ENCODE data around the gene OCEL1.
A peak's percentile ranks its signal among the peaks of the same experiment; 100 is the strongest.

Gene OCEL1

DNA sequence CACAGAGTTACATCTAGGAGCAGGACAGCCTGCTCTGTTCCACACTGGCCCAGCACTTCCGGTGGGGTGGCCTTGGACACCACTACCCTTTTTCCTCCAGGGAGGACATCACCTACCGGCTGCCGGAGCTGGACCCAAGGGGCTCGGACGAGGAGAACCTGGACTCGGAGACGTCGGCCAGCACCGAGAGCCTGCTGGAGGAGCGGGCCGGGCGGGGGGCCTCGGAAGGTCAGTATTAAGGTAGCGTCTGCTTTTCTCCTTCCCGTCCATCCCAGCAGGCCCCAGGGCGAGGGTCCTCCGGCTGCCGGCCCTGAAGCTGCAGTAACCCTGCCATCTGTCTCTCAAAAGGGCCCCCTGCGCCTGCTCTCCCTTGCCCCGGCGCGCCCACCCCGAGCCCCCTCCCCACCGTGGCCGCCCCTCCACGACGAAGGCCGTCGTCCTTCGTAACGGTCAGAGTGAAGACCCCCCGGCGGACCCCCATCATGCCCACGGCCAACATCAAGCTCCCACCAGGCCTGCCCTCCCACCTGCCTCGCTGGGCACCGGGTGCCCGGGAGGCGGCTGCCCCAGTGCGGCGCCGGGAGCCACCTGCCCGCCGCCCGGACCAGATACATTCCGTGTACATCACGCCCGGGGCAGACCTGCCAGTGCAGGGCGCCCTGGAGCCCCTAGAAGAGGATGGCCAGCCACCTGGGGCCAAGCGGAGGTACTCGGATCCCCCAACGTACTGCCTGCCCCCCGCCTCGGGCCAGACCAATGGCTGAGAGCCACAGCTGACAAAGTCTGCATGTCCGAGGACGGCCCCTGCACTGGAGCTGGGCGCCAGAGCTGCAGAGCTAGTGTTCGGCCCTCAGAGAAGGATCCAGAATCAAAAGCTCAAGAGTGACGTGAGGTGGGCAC, 14.2 kb upstream of the OCEL1 start:
- no peak for DNase-seq

DNA sequence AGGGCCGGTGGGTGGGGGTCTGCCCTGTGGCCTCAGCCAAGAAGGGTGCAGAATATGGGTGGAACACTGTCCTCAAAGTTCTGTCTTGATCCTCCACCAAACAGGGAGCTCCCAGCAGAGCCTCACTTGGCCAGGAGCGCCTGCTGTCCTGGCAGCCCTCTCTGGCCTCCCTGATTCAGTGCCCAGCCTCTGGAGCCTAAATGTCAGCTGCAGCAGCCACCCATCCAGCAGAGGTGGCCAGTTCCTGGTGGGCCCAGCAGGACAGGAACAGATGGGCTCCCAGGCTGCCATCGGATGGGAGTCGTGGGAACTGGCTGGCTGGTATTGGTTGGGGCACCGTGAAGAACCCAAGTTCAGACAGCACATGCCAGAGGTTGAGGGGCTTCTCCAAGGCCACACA, 12.7 kb upstream of the OCEL1 start:
- DNase-seq: no peak

DNA sequence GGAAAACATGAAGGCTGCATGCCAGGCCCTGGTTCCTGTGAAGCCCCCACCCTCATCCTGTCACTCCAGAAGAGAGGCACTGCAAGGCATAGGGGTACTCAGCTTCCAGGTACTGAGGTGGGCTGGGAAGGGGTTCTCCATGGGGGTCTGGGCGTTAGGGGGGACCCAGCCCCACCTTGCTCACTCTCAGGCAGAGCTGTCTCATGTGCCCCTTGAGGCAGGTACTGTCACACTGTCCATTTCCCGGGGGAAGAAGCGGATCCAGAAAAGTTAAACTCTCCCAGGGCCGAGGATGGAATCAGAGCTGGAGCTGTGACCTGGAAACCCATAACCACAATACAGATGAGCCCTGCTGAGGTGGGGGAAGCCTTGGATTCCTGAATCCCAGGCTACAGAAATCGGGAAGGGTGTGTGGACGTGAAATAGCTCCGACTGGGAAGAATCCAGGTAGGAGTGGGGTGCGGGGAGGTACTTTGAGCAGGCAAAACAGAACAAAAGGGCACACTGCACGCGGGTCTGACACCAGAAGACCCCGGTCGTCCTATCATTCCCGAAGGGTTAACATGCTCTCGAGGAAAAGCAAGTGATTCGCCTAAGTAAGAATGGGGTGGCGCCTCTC, 11.4 kb upstream of the OCEL1 start:
- no peak for DNase-seq

DNA sequence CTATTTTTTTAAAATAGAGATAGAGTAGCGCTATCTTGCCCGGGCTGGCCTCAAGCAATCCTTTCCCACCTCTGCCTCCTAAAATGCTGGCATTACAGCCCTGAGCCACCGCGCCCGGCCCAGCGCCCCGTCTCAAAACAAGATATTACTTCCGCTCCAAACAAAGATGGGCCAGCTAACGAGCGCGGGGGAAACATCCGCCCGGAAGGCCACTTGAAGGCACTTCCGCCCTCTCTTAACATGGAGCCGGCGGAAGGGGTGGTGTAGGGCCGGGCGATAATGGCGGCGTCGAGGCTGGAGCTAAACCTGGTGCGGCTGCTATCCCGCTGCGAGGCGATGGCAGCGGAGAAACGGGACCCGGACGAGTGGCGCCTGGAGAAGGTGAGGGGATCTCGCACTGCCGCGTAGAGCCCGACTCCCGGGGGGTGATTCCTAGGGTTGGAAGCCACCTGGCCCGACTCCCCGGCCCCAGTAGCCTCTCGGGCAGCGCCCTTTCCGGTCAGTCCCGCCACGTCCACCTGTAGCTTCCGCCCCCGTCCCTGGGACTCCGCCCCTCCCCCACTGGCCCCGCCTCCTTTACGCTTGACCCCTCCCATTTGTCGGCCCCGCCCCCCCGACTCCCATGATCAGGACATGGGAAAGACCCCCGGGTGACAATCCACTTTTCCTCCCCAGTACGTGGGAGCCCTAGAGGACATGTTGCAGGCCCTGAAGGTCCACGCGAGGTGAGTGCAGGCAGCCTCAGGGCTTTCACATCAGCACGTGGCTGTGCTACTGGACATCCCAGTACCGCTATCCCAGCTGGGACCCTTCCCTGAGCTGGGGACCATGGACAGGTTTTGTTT, 10.7 kb upstream of the OCEL1 start, which contains the start of gene USE1:
TSS of gene USE1 (plus strand) at position 231 of the 845 bp plus-strand sequence. CDS start at position 280, 49 bp downstream.
- peak; percentile 96 for DNase-seq

DNA sequence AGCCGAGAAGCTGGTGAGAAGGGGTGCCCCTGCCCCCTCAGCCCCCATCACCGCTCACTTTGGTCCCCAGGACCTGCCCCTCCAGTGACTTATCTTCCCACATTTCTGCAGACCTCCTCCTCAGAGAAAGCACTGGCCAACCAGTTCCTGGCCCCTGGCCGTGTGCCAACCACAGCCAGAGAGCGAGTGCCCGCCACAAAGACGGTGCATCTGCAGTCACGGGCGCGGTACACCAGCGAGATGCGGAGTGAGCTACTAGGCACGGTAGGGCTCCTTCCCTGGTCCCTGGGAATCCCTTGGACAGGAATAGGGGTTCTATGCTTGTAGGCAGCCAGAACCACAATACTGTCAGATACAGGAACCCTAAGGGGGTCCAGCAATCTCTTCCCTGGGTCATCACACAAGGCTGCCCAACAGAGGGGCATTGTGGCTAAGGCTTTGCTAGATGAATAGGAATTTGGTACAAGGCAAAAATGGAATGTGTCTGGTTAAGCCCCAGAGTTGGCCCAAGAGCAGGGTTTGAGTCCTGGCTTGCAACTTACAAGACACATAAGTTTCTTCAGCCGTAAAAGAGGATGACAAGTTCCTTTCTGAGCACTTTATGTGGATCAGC, 9.9 kb upstream of the OCEL1 start:
- DNase-seq: no peak

DNA sequence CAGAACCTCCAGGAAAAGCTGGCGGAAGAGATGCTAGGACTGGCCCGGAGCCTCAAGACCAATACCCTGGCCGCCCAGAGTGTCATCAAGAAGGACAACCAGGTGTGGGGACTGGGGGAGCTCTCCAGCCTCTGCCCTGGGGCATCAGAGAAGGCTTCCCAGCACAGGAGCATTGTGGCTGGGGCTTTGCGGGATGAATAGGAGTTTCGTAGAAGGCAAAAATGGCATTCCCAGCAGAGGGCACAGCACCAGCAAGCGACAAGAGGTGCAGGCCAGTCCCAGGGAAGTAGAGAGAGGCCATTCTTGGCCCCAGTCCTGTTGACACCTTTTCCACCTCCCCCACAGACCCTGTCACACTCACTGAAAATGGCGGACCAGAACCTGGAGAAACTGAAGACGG, 6.7 kb upstream of the OCEL1 start:
- DNase-seq: no peak

GRCh38 chr19:17220207-17220758, 5.7 kb upstream of the OCEL1 start:
- DNase-seq: peak; percentile 86

GRCh38 chr19:17225053-17225452, 973 bp upstream of the OCEL1 start:
- DNase-seq: no peak

GRCh38 chr19:17227798-17228367, 1.9 kb downstream of the OCEL1 start:
- no peak for DNase-seq

DNA sequence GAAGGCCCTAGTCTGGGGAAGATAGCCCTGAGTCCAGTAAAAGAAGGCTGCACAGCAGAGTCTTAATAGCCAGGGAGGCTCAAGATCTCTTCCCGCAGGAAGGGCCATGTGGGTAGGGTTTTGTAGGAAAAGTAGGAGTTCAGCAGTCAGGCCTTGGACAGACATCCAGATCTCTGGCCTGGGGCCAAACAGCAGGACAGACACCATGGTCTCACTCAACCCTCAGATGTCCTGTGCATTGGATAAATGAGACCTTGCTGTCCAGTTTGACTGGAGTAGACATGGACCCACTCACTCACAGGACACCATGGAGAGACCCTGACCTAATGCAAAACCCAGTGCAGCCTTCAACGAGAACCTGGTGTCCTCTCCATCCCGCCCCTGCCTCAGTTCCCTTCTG, 3.9 kb downstream of the OCEL1 start:
- no peak for DNase-seq

DNA sequence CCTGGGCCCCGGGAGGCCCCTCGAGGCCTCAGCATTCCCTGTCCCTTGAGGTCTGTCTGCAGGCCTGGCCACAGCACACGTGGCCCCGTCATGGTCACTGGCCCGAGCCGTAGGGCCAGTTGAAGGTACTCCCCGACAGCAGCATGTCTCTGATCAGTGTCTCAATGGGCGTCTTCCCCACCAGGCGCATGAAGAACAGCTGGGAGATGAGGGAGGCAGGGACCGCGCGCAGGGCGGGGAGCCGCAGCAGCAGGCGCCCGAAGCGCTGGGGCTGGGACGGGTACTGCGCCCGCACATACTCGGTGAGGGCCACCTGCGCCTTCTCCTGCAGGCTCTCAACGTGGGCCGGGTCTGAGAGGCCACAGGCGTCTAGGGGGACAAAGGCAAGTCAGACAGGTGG, 6.2 kb downstream of the OCEL1 start:
- DNase-seq: no peak

DNA sequence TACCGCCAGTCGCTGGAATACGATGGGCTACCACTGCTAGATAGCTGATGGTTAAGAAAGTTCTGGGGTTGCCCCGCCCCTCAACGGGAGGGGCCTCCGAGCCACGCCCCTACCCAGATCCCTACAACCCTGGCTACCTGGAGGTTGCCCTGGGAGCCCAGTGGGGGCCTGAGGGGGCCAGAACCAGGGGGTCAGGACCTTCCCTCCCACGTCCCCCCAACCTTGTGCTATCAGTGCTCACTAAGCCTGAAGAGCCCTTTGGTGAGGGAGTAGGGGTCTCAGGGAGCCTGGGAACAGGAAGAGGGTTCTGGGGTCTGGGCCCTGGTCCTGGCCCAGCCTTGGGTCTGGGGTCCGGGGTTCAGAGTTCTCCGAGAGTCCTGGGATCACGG, 8.9 kb downstream of the OCEL1 start:
- DNase-seq: peak; percentile 82

GRCh38 chr19:17235300-17235970, 9.4 kb downstream of the OCEL1 start:
- peak; percentile 66 for DNase-seq

DNA sequence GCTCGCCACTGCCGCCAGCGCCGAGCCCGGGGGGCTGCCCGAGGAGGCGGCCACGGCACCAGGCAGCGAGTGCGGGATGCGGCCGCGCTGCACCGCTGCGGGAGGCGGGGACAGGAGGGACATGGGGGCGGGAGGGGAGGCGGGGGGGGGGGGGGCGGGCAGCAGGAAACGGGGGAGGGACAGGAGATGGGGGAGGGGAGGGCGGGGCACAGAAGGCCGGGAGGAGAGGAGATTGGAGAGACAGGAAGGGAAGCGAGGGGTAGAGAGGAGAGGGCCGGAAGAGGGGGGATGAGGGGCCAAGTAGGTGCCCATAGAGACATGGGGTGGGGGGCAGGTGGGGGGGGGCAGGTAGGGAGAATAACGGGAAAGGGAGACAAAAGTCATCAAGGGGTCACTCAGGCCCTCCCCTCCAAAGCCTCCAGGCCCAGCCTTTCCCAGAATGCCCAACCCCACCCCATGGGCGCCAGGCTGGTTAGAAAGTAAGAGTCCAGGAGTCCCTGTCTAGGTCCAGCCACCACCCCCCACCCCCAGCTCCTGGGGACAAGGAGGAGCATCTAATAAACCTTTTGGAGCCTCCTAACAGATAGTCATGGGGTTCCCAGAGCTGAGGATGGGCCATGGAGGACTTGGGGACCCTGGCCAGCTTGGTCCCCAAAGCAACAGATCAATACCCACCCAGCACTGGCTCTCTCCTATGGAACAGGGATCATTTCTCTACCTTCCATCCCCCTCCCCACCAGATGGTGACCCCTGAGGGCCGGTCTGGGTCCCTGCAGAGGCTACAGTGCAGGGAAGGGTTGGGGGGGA, 10.1 kb downstream of the OCEL1 start:
- DNase-seq: peak; percentile 46

GRCh38 chr19:17236811-17237543, 11.0 kb downstream of the OCEL1 start:
- DNase-seq: peak; percentile 44

DNA sequence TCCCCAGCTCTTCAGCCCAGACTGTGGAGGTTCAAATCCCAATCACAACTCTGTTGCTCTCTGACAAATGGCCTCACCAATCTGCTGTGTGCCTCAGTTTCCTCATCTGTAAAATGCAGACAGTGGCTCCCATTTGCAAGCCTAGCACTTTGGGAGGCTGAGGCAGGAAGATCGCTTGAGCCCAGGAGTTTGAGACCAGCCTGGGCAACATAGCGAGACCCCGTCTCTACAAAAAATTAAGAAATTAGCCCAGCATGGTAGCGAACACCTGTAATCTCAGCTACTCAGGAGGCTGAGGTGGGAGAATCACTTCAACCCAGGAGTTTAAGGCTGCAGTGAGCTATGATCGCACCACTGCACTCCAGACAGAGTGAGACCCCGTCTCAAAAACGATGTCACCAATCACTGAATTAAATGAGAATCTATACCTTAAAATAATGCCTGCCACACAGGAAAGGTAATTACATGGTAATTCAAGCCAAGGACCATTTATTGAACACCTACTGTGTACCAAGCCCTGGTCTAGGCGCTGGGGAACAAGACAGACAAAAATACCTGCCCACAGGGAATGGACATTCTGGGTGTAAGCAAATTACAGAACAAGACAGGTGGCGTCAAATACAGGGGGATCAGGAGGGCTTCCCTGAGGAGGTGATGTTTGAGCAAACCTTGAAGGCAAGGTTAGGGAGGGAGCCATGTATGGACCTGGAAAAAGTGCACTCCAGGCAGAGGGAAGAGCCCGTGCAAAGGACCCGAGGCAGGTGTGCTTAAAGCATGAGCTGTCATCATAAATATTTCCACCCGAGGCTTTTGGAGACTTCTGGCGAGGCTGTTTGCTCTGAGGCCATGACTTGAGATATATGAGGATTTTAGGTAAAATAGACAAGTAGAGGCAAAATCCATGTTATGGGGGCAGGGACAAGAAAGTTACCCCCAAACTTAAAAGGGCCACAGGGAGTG, 12.0 kb downstream of the OCEL1 start:
- no peak for DNase-seq

- no peak for DNase-seq
These were observed 14.2 kb downstream of the OCEL1 start for GRCh38 chr19:17240062-17240752.

- DNase-seq: no peak
These were observed 14.9 kb downstream of the OCEL1 start for GRCh38 chr19:17240826-17241399.
